Thyroid gland (tissue), 4 donors: ENCODE measurements around the gene NCKAP1. TPM values are rescaled to one million over a fixed set of nuclear protein-coding genes. Genes with fewer than 3 reads are reported as not detected.

Experiments
- DNase-seq, 2 donors: peaks; one replicate each; pipeline ENCODE4 v3.0.0-alpha.2; 2019
- H3K27ac ChIP-seq, 3 donors: fragments of 200-600 bp; sonication (generic); 1 replicate in 2 of 3; 2 replicates in 1 of 3; pipeline ENCODE4 v1.5.1; 2016 to 2019; ENCODE audit warnings: mild to moderate bottlenecking in 1 of 3, moderate library complexity in 1 of 3
- H3K27me3 ChIP-seq: fragments of 200-600 bp; sonication (generic); one replicate; pipeline ENCODE4 v1.5.1; 2019
- H3K36me3 ChIP-seq, 2 donors: fragments of 200-600 bp; sonication (generic); one replicate each; pipeline ENCODE4 v1.5.1; 2016 to 2019
- H3K4me1 ChIP-seq, 2 donors: fragments of 200-600 bp; sonication (generic); one replicate each; pipeline ENCODE4 v1.5.1; 2017 to 2019
- H3K4me3 ChIP-seq, 3 donors: fragments of 200-600 bp; sonication (generic); replicated peaks in 1 of 3; 1 replicate in 2 of 3; 2 replicates in 1 of 3; pipeline ENCODE4 v1.5.1; 2016; ENCODE audit warnings: mild to moderate bottlenecking in 1 of 3
- H3K9me3 ChIP-seq: fragments of 200-600 bp; sonication (generic); one replicate; pipeline ENCODE4 v1.5.1; 2017
- CTCF ChIP-seq, 6 experiments: fragments of 200-600 bp in 3 of 6; fragments of 450-650 bp in 3 of 6; sonication (generic) in 3 of 6; IDR thresholded peaks; one replicate each; pipeline ENCODE4 v1.5.1; 2016 to 2019; ENCODE audit warnings: antibody characterized with exemption in 6 of 6, mild to moderate bottlenecking in 2 of 6, inconsistent platforms in 1 of 6, moderate library complexity in 1 of 6
- POLR2A ChIP-seq, 2 donors: fragments of 450-650 bp; IDR thresholded peaks; one replicate each; pipeline ENCODE4 v1.6.1; 2017; ENCODE audit warnings: antibody characterized with exemption in 2 of 2, mild to moderate bottlenecking in 2 of 2, moderate library complexity in 1 of 2
- WGBS, 2 donors: methylation state at CpG; one replicate each; pipeline ENCODE4 v1.1.5; 2017; 5-methylcytosine and 5-hydroxymethylcytosine counted together
- intact Hi-C: fragments of 100-400 bp; cut with DNase I; formaldehyde crosslinking; loops from one replicate; pipeline ENCODE4 v1.15.1; 2023
- total RNA-seq, 4 donors: library from RNA; depleted of rRNA; stranded (reverse); fragments of >200 nt; gene quantifications; one replicate each; pipeline ENCODE4 v1.2.3, GENCODE V29; 2016

Gene NCKAP1
- total RNA-seq, 4 donors from 2014 or later = 139 to 214 (median 172) TPM

- Histone ChIP-seq H3K9me3 (no peaks in the 10 kb centered on the region), H3K36me3 (peaks cover 6 to 16% of the 10 kb centered on the region in 2 donors), H3K27me3 (no peaks in the 10 kb centered on the region), H3K4me1 (no peaks in the 10 kb centered on the region), H3K4me3 (no peak overlapping the region), H3K27ac (no peak overlapping the region)
- intact Hi-C loops = no loop called here
- TF ChIP-seq POLR2A (IDR thresholded peaks at IDR 0.05) = no peak
- no peak for TF ChIP-seq CTCF (IDR thresholded peaks at IDR 0.05)
- WGBS, 2 donors = 85 to 95% methylated on average over 5 of the region's 5 CpGs
- no peak for DNase-seq
Measured at GRCh38 chr2:182920631-182921056, 117.6 kb downstream of the NCKAP1 start.

- intact Hi-C loops = no loop called here
- TF ChIP-seq CTCF (IDR thresholded peaks at IDR 0.05) (no peak), POLR2A (IDR thresholded peaks at IDR 0.05) (no peak)
- peaks cover 3 to 16% of the 10 kb centered on the region in 2 donors for H3K36me3 ChIP-seq
- DNase-seq = no peak
- H3K27ac ChIP-seq = no peak overlapping the region
- no peaks in the 10 kb centered on the region for H3K4me1 ChIP-seq
- no peaks in the 10 kb centered on the region for H3K27me3 ChIP-seq
- no peaks in the 10 kb centered on the region for H3K9me3 ChIP-seq
- 96 to 98% methylated on average over 7 of the region's 7 CpGs for WGBS, 2 donors
- H3K4me3 ChIP-seq = no peak overlapping the region
Measured at GRCh38 chr2:182920089-182920488, 118.2 kb downstream of the NCKAP1 start.

GRCh38 chr2:182918961-182919652, 119.2 kb downstream of the NCKAP1 start:
- 74 to 78% methylated on average over 1 of the region's 1 CpG for WGBS, 2 donors
- no peaks in the 10 kb centered on the region for H3K9me3 ChIP-seq
- no peak overlapping the region for H3K4me3 ChIP-seq
- TF ChIP-seq POLR2A (IDR thresholded peaks at IDR 0.05) (no peak), CTCF (IDR thresholded peaks at IDR 0.05) (no peak)
- intact Hi-C loops = no loop called here
- H3K36me3 ChIP-seq = peaks cover 3 to 16% of the 10 kb centered on the region in 2 donors
- H3K27me3 ChIP-seq = no peaks in the 10 kb centered on the region
- no peak for DNase-seq
- H3K27ac ChIP-seq = no peak overlapping the region
- H3K4me1 ChIP-seq = no peaks in the 10 kb centered on the region

GRCh38 chr2:182917924-182918323, 120.3 kb downstream of the NCKAP1 start:
- no peak for DNase-seq
- Histone ChIP-seq H3K36me3 (peaks cover 3 to 8% of the 10 kb centered on the region in 2 donors), H3K9me3 (no peaks in the 10 kb centered on the region), H3K27me3 (no peaks in the 10 kb centered on the region), H3K4me3 (no peak overlapping the region), H3K27ac (no peak overlapping the region), H3K4me1 (no peaks in the 10 kb centered on the region)
- no peak for TF ChIP-seq POLR2A (IDR thresholded peaks at IDR 0.05)
- TF ChIP-seq CTCF (IDR thresholded peaks at IDR 0.05) = no peak
- intact Hi-C loops = no loop called here

GRCh38 chr2:182916417-182916816, 121.8 kb downstream of the NCKAP1 start:
- DNase-seq = no peak
- Histone ChIP-seq H3K4me3 (no peak overlapping the region), H3K36me3 (peaks cover 0 to 5% of the 10 kb centered on the region in 2 donors), H3K27me3 (no peaks in the 10 kb centered on the region), H3K4me1 (peaks cover 4 to 7% of the 10 kb centered on the region in 2 donors), H3K9me3 (no peaks in the 10 kb centered on the region), H3K27ac (no peak overlapping the region)
- intact Hi-C loops = no loop called here
- no peak for TF ChIP-seq CTCF (IDR thresholded peaks at IDR 0.05)
- TF ChIP-seq POLR2A (IDR thresholded peaks at IDR 0.05) = no peak
- 97 to 98% methylated on average over 2 of the region's 2 CpGs for WGBS, 2 donors
